GM13977 (cell line): ENCODE measurements around the gene HELZ.

Experiments used
- DNase-seq: peaks from one replicate; pipeline ENCODE4 v3.0.0; 2012; ENCODE audit warnings: low spot score
- CTCF ChIP-seq: IDR thresholded peaks from 2 replicates; pipeline ENCODE4 v1.5.1; 2012; ENCODE audit warnings: mild to moderate bottlenecking, control low read depth; ENCODE audit not compliant: insufficient read depth; ENCODE audit errors: extremely low read depth, missing control alignments
- in situ Hi-C: fragments of 300-500 bp; cut with MboI; formaldehyde crosslinking; loops from one replicate; pipeline ENCODE4 v1.12.0; 2022; ENCODE audit warnings: low sequenced_read_pairs, low pct_unique_long_range_greater_than_20kb, mixed read lengths, inconsistent platforms; ENCODE audit not compliant: unreplicated experiment

HELZ gene

GRCh38 chr17:67021743-67022450, 223.1 kb downstream of the HELZ start:
- in situ Hi-C loops = no loop called here
- DNase-seq = no peak
- no peak for TF ChIP-seq CTCF

GRCh38 chr17:67021196-67021595, 223.8 kb downstream of the HELZ start:
- in situ Hi-C loops = no loop called here
- no peak for DNase-seq
- TF ChIP-seq CTCF = no peak
